ENCODE results near the gene SPRY4. TPM values are rescaled to one million over a fixed set of nuclear protein-coding genes. Genes with fewer than 3 reads are reported as not detected.

Gene SPRY4
- total RNA-seq, 3 donors from 2014 or later: 10.7 to 13.8 (median 11.6) TPM

DNA sequence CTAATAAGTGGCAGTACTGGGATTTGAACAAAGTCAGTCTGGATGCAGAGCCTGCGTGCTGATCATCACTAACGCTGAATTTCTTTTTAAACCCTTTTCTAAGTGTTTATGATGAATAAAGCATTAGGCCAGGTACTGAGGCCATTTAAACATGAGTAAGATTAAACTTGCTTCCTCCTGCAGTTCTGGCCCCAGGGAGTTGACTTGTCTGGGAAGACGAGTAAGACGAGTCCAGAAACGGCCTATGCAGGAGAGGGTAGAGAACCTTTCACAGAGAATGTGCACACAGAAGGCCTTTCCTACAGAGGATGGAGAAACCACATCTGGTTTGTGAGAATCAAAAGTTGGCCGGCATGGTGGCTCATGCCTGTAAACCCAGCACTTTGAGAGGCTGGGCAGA lies 42.9 kb downstream of the SPRY4 start:
- no peak for TF ChIP-seq CTCF (IDR thresholded peaks at IDR 0.05)
- H3K4me1 ChIP-seq (ENCODE audit: low read depth): no peaks in the 10 kb centered on the region
- H3K36me3 ChIP-seq (ENCODE audit: low read depth): no peaks in the 10 kb centered on the region
- no peak overlapping the region for H3K4me3 ChIP-seq
- intact Hi-C loops (cut with DNase I, micrococcal nuclease): no loop called here
- H3K9me3 ChIP-seq: no peaks in the 10 kb centered on the region
- DNase-seq: no peak
- no peak for ATAC-seq

GRCh38 chr5:142281008-142281367 lies 43.8 kb downstream of the SPRY4 start:
- TF ChIP-seq CTCF (IDR thresholded peaks at IDR 0.05): no peak
- ATAC-seq (no peak), DNase-seq (no peak)
- H3K9me3 ChIP-seq: no peaks in the 10 kb centered on the region
- no peaks in the 10 kb centered on the region for H3K4me1 ChIP-seq (ENCODE audit: low read depth)
- intact Hi-C loops (cut with DNase I, micrococcal nuclease): no loop called here
- no peaks in the 10 kb centered on the region for H3K36me3 ChIP-seq (ENCODE audit: low read depth)
- H3K4me3 ChIP-seq: no peak overlapping the region

DNA sequence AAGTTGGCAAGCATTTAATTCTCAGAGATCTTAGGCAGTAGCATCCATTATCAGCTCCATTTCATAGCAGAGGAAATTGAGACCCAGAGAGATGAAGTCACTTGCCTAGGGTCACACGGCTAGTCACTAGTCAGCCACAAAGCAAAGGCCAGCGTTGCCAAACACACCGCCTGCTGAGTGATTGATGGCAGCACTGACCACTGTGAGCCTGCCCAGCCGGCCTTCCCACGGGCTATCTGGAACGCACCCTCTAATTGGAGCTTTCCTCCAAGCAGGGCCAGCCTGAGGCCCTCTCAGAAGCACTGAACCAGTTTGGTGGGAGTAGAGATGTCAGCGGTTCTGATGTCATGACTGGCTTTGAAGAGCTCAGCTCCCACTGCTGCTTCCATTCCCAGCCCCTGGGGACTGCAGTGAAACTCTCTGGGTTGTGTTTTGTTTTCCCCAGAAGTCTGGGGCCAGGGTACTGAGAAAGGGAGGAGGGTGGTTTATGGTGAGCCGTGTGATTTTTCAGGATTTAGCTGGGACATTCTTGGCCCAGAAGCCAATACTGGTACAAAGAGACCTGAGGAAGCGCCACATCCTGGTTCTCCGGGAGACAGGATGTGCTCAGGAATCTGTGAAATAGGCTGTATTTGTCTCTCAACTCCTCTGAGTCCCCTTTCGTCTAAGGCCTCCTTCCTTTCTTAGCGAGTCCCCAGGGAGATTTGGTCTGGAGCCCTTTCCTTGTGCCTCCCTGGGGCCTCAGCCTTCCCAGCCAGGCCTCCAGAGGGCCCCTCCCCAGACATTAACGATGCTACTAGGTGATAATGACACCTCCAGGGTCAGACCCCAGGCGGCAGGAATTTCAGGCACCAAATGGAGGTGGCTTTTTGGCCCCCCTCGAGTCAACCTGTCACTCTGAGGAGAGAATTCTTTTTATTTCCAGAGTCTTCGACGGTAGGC lies 44.5 kb downstream of the SPRY4 start:
- H3K4me1 ChIP-seq (ENCODE audit: low read depth): no peaks in the 10 kb centered on the region
- no peaks in the 10 kb centered on the region for H3K9me3 ChIP-seq
- intact Hi-C loops (cut with DNase I, micrococcal nuclease): no loop called here
- no peak overlapping the region for H3K4me3 ChIP-seq
- TF ChIP-seq CTCF (IDR thresholded peaks at IDR 0.05): no peak
- DNase-seq (no peak), ATAC-seq (no peak)
- no peaks in the 10 kb centered on the region for H3K36me3 ChIP-seq (ENCODE audit: low read depth)

DNA sequence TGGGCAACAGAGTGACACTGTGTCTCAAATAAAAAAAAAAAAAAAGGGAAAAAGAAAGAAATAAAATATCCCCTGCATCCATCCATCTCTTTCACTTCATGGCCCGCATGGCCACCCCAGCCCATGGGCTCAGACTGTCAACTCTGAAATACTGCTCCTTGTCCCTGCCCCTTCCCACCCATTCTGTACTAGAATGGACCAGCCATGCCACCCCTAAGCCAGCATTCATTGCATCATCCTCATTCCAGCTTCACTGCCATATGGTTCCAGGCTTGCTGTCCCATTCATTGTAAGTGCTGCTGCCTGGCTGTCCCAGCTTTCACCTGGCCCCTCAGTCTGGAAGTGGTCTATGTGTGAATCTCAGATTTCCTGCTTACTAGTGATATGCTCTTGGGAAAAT lies 46.2 kb downstream of the SPRY4 start:
- no peak for TF ChIP-seq CTCF (IDR thresholded peaks at IDR 0.05)
- Histone ChIP-seq H3K36me3 (ENCODE audit: low read depth) (no peaks in the 10 kb centered on the region), H3K9me3 (no peaks in the 10 kb centered on the region), H3K4me1 (ENCODE audit: low read depth) (no peaks in the 10 kb centered on the region), H3K4me3 (no peak overlapping the region)
- DNase-seq: no peak
- no peak for ATAC-seq
- intact Hi-C loops (cut with DNase I, micrococcal nuclease): no loop called here

- intact Hi-C loops (cut with DNase I, micrococcal nuclease): no loop called here
- no peak for TF ChIP-seq CTCF (IDR thresholded peaks at IDR 0.05)
- no peaks in the 10 kb centered on the region for H3K4me1 ChIP-seq (ENCODE audit: low read depth)
- no peak overlapping the region for H3K4me3 ChIP-seq
- no peaks in the 10 kb centered on the region for H3K9me3 ChIP-seq
- H3K36me3 ChIP-seq (ENCODE audit: low read depth): no peaks in the 10 kb centered on the region
- ATAC-seq (no peak), DNase-seq (no peak)
Observed at GRCh38 chr5:142277796-142278195, 47.0 kb downstream of the SPRY4 start.
